K562 (cell line): ENCODE data around the gene ACTN4.

Source experiments
- EWSR1 ChIP-seq: fragments of 450-650 bp; IDR thresholded peaks from 2 replicates; pipeline ENCODE4 v1.6.1; 2018; ENCODE audit warnings: borderline replicate concordance, mild to moderate bottlenecking, low read depth, moderate library complexity; ENCODE audit not compliant: partially characterized antibody
- RBBP5 ChIP-seq: fragments of 200-600 bp; sonication (generic); IDR thresholded peaks from 2 replicates; pipeline ENCODE4 v1.6.1; 2012; ENCODE audit warnings: borderline replicate concordance, mild to moderate bottlenecking, low read length, control low read depth, inconsistent platforms; ENCODE audit not compliant: insufficient read depth, poor library complexity, severe bottlenecking
- SMC3 ChIP-seq: conservative IDR thresholded peaks from 2 replicates; pipeline ENCODE4 v1.6.1; 2011; ENCODE audit warnings: low read depth, low read length, improper control_type of control experiment; ENCODE audit not compliant: insufficient read depth
- ZBED1 ChIP-seq: IDR thresholded peaks from 2 replicates; pipeline ENCODE4 v1.6.1; 2014
- ZNF76 ChIP-seq: fragments of 250-450 bp; sonication (Bioruptor Pico); IDR thresholded peaks from 2 replicates; pipeline ENCODE4 v1.4.0; 2020; ENCODE audit warnings: mild to moderate bottlenecking, moderate library complexity, borderline replicate concordance
- ZZZ3 ChIP-seq: fragments of 450-650 bp; IDR thresholded peaks from 2 replicates; pipeline ENCODE4 v1.6.1; 2016; ENCODE audit warnings: antibody characterized with exemption, mild to moderate bottlenecking, moderate library complexity
- TF ChIP-seq, protein P1 (sequence below), 3 experiments: IDR thresholded peaks in 2 of 3; conservative IDR thresholded peaks in 1 of 3; 2 replicates each; pipeline ENCODE4 v1.5.1; 2011 to 2012; ENCODE audit warnings: low read length in 3 of 3, mild to moderate bottlenecking in 3 of 3, control low read depth in 2 of 3, improper control_type of control experiment in 1 of 3, inconsistent platforms in 1 of 3, low read depth in 1 of 3, mixed read lengths in 1 of 3, moderate library complexity in 1 of 3; ENCODE audit not compliant: insufficient read depth in 2 of 3

GRCh38 chr19:38729653-38730469, 82.4 kb downstream of the ACTN4 start:
- TF ChIP-seq ZZZ3 (no peak), RBBP5 (no peak), ZBED1 (no peak), SMC3 (peak; percentile 84), ZNF76 (CRISPR knock-in tag) (no peak), EWSR1 (no peak)
- TF ChIP-seq, protein P1, sequence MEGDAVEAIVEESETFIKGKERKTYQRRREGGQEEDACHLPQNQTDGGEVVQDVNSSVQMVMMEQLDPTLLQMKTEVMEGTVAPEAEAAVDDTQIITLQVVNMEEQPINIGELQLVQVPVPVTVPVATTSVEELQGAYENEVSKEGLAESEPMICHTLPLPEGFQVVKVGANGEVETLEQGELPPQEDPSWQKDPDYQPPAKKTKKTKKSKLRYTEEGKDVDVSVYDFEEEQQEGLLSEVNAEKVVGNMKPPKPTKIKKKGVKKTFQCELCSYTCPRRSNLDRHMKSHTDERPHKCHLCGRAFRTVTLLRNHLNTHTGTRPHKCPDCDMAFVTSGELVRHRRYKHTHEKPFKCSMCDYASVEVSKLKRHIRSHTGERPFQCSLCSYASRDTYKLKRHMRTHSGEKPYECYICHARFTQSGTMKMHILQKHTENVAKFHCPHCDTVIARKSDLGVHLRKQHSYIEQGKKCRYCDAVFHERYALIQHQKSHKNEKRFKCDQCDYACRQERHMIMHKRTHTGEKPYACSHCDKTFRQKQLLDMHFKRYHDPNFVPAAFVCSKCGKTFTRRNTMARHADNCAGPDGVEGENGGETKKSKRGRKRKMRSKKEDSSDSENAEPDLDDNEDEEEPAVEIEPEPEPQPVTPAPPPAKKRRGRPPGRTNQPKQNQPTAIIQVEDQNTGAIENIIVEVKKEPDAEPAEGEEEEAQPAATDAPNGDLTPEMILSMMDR (IDR thresholded peaks at IDR 0.05 in 2 of 3, conservative IDR thresholded peaks at IDR 0.05 in 1 of 3; ENCODE audit: insufficient read depth in 2 of 3, low read depth in 1 of 3, low read length in 3 of 3), result peak; percentile 84 to 96 (median 88)
